ENCODE results near the gene MRO. TPM values are rescaled to one million over a fixed set of nuclear protein-coding genes. Genes with fewer than 3 reads are reported as not detected.
"Not testable (repeated sequence)": the region's sequence is repeated elsewhere in the genome, so short reads cannot be mapped to it uniquely, and the experiment has no call there.

The MRO gene
- not detected in 2 replicates for total RNA-seq

- DNase-seq (ENCODE audit: extremely low read depth, low read depth, low spot score): no peak
Observed at GRCh38 chr18:50819728-50820378, at the start of gene MRO. TSS of gene MRO (minus strand) at chr18:50820016. CDS start at chr18:50809400, 10,616 bp downstream.

- DNase-seq (ENCODE audit: extremely low read depth, low read depth, low spot score): no peak
Observed at GRCh38 chr18:50869150-50869549, 49.3 kb upstream of the MRO start.

- DNase-seq (ENCODE audit: extremely low read depth, low read depth, low spot score): no peak
Observed at GRCh38 chr18:50866765-50867164, 46.9 kb upstream of the MRO start.

- DNase-seq (ENCODE audit: extremely low read depth, low read depth, low spot score): no peak
Observed at GRCh38 chr18:50863840-50864375, 44.1 kb upstream of the MRO start.

- no peak for DNase-seq (ENCODE audit: extremely low read depth, low read depth, low spot score)
Observed at GRCh38 chr18:50862401-50862800, 42.6 kb upstream of the MRO start.

- DNase-seq (ENCODE audit: extremely low read depth, low read depth, low spot score): no peak
Observed at GRCh38 chr18:50861617-50862016, 41.8 kb upstream of the MRO start.

- no peak for DNase-seq (ENCODE audit: extremely low read depth, low read depth, low spot score)
Observed at GRCh38 chr18:50859793-50860555, 40.2 kb upstream of the MRO start.

GRCh38 chr18:50857694-50858093 is 37.9 kb upstream of the MRO start:
- DNase-seq (ENCODE audit: extremely low read depth, low read depth, low spot score): no peak

- DNase-seq (ENCODE audit: extremely low read depth, low read depth, low spot score): not testable (repeated sequence)
Observed at GRCh38 chr18:50857166-50857565, 37.4 kb upstream of the MRO start.

- DNase-seq (ENCODE audit: extremely low read depth, low read depth, low spot score): no peak
Observed at GRCh38 chr18:50855976-50856757, 36.4 kb upstream of the MRO start.

- no peak for DNase-seq (ENCODE audit: extremely low read depth, low read depth, low spot score)
Observed at GRCh38 chr18:50853863-50854271, 34.1 kb upstream of the MRO start.

GRCh38 chr18:50850307-50851065 is 30.7 kb upstream of the MRO start:
- no peak for DNase-seq (ENCODE audit: extremely low read depth, low read depth, low spot score)

GRCh38 chr18:50849419-50849821 is 29.6 kb upstream of the MRO start:
- no peak for DNase-seq (ENCODE audit: extremely low read depth, low read depth, low spot score)

GRCh38 chr18:50848991-50849390 is 29.2 kb upstream of the MRO start:
- DNase-seq (ENCODE audit: extremely low read depth, low read depth, low spot score): no peak

GRCh38 chr18:50848061-50848551 is 28.3 kb upstream of the MRO start:
- DNase-seq (ENCODE audit: extremely low read depth, low read depth, low spot score): no peak

- no peak for DNase-seq (ENCODE audit: extremely low read depth, low read depth, low spot score)
Observed at GRCh38 chr18:50847192-50847591, 27.4 kb upstream of the MRO start.

- DNase-seq (ENCODE audit: extremely low read depth, low read depth, low spot score): no peak
Observed at GRCh38 chr18:50844960-50845359, 25.1 kb upstream of the MRO start.

GRCh38 chr18:50844554-50844953 is 24.7 kb upstream of the MRO start:
- DNase-seq (ENCODE audit: extremely low read depth, low read depth, low spot score): no peak

- DNase-seq (ENCODE audit: extremely low read depth, low read depth, low spot score): no peak
Observed at GRCh38 chr18:50842846-50843245, 23.0 kb upstream of the MRO start.

GRCh38 chr18:50839996-50840395 is 20.2 kb upstream of the MRO start:
- no peak for DNase-seq (ENCODE audit: extremely low read depth, low read depth, low spot score)
